ENCODE measurements around the gene MICALL2.
A peak's percentile ranks its signal among the peaks of the same experiment; 100 is the strongest.

MICALL2 gene

DNA sequence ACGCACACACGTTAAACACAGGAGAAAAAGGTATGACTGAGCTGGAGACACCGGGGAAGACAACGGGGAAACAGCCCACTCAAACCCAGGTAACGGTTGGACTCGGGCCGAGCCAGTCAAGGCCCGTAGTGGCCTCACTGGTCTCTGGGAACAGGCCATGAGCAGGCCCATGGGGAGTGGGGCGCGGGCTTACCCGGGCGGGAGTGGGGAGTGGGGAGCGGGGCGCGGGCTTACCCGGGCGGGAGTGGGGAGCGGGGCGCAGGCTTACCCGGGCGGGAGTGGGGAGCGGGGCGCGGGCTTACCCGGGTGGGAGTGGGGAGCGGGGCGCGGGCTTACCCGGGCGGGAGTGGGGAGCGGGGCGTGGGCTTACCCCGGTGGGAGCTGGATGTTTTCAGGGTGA, 33.4 kb upstream of the MICALL2 start:
- DNase-seq = no peak

DNA sequence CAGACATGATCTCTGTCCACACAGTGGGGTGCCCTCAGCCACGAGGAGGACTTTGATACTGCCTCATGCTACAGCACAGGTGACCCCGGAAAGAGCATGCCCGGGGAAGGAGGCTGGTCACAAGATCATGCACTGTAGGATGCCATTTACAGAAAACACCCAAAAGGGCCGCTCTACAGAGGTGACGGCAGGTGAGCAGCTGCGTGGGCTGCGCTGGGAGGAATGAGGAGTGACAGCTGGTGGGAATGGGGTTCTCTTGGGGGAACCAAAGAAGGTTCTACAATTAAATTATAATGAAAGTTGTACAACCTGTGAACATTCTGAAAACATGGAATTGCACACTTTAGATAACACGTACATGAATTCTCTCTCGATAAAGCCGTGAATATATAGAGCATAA, 33.0 kb upstream of the MICALL2 start:
- DNase-seq = no peak

DNA sequence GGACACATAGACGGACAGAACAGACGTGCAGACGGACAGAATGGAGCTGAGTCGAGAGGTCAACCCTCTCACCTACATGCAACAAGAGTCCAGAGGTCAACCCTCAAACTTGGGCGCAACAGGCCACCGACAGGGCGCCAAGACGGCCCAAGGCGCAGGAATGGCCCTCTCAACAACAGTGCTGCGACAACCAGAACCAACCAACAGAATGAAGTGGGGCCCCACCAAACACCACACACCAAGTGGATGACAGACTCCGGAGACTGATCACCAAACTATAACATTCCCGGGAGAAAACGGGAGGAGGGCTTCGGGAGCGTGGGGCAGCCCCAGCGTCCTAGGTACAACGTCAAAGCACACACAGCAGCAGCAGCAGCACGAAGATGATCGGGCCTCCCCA, 31.6 kb upstream of the MICALL2 start:
- DNase-seq = no peak

DNA sequence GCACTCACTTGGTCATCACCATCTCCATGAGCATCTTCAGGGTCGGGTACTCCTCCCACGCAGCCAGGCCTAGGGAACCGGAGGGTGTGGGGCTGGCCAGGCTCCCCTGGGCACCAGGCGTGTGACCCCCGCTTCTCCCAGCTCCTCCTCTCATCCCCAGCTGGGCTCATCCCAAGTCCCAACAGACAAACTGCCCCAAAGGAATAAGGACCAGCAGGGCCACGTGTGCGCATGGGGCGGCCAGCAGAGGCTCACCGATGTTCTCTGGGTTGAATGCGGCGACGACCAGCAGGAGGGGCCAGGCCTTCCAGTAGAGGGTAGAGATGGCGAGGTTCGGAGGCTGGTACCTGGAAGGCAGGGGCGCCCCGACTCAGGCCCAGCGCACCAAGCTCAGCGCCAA, 30.1 kb upstream of the MICALL2 start:
- no peak for DNase-seq

DNA sequence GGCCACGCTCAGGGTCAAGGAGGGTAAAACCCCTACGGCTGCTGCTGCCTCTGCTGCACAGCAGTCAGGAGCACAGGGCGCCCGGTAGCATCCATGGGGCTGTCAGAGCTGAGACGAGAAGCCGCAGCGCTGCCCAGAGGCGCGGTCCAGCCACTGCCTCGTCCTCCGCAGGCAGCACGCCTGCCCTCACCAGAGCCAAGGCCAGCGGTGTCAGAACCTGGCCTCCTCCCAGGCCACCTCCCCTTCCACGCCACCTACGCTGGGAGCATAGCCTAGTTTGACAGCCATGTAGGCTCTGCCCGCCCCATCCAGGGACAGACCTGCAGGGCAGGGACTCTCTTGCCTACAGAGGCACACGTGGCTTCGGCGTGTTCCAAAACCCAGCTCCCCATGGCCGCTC, 28.7 kb upstream of the MICALL2 start:
- DNase-seq = no peak

DNA sequence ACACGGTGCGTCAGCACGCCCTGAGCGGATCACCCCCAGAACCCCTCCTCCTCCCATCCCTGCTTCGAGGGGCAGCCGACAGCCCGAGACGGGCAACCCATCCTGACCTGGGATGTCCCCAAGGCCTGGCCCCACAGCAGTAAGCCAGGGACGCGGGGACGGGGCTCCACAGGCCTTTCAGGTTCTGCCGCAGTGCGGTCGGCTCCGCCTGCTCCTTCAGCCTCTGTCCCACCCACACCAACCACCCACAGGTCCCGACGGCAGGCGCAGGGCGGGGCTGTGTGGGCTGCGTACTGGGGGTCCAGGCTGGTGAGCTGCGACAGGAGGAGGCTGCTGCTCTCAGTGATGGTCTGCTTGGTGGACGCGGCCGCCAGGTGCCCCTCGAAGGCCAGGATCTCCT, 28.2 kb upstream of the MICALL2 start:
- DNase-seq = no peak

DNA sequence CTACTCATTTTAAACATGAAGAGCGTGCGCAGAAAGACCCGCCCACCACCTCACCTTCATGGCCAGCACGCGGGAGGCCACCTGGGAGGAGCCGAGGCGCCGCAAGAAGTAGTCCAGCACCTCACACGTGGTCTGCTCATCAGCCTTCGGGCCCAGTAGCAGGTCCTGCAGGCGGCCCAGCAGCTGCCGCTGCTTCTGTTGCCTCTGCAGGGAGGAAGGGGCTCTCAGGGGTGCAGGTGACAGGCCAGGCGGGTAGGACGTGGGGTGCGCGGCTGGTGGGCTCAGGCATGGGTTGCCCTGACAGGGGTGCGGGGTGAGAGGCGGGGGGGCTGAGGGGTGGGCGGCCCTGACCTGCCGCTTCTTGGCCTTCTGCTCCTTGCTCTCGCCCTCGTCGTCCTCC, 27.3 kb upstream of the MICALL2 start:
- no peak for DNase-seq

DNA sequence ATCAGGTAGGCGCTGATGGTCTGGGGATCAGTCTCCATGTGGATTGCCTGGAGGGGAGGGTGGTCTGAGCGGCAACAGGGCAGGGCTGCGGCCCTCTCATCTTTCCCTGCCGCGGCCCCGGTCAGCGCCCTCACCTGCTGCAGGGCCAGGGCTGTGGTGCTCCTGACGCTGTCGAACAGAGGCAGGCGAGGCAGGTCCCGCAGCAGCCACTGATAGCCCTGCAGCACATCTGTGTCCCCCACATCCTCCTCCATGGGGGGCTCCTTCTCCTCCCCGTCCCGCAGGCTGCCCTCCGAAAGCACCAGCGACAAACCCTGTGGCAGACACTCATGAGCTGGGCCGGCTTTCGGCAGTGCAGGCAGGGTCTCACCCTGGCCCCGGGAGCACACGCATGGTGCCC, 25.9 kb upstream of the MICALL2 start:
- DNase-seq = no peak

DNA sequence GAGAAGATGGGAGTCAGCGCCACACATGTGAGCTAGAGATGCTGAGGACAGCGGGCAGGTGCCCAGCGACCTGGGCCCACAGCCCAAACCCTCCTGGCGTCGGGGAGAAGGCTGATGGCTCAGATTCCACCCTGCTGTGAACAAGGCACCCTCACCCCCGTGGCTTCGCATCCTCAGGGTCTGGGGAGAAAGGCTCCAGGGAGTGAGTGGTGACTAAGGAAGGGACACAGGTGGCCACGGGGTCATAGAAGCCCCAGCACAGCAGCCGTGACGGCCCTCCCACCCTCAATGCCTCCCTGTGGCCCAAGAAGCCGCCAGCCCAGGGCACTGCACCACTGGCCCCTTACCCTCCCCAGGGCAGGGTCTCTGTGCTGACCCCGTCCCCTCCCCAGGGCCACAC, 25.3 kb upstream of the MICALL2 start:
- DNase-seq = no peak

DNA sequence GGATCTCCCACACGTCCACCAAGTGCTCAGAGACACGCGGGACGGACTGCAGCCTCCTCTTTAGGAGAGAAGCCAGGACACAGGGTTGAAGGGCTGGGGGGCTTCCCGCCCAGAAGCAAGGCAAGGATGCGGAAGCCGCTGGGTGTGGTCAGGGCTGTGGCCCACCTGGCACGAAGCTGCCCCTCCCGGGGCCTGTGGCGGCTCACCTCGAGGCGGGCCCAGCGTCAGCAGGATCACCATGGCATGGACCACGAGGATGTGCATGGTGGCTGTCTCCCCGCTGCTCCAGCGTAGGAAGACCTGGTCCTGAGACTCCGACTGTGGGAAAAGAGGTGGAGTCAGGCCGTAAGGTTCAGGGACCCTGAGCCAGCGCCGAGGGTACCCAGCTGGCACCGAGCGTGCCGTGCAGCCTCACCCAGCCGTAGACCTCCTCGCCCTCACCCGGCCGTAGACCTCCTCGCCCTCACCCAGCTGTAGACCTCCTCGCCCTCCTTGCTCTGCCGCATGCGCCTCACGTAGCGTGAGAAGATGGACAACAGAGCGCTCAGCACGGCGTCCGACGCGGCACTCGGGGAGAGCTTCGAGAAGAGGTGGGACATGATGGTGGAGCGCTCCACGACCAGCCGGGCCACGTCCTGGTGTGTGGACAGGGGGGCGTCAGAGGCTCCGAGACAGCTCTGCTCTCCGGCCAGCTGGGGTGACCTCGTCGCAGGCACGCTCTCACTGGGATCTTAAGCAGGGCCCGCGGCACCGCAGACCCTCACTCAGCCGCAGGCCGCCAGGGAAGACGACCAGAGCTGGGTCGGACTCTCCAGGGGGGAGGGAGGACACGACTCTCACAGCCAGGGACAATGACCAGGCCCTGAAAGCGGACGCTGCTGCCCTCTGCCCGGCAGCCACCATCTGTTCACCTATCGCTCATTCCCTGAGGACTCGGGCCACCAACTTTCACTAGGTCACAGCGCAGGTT, 24.6 kb upstream of the MICALL2 start:
- no peak for DNase-seq

DNA sequence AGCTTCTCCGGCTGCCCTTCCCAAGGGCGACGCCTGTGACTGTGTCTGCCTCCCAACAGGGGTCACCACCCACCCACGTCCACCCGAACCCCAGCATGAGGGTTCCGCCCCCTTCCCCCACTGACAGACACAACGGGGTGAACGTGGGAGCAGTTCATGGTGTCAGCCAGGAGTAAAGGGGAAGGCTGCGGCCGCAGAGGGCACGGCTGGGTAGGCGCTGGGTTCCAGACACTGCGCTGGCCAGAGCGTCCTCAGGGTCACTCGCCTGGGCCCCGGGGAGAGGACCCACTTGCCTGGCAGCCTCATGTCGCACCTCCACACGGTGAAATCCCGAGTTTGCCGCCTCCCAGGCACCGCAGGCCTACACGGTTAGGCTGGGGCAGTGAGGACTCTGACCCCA, 23.8 kb upstream of the MICALL2 start:
- no peak for DNase-seq

DNA sequence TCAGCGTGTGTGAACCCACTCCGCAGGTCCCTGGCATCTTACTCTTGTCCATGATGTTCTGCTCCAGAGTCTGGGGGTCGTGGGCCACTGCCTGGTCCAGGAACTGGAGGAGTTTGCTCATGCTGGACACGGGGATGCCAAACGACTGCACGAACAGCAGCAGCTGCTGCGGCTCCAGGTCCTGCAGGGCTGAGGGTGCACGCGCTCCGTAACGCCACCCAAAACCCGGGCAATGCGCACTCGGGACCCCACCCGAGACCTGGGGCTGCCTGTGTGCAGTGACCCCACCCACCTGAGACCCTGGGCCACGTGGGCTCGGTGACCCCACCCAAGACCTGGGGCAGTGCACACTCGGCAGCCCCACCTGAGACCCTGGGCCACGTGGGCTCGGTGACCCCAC, 22.0 kb upstream of the MICALL2 start:
- DNase-seq = no peak

DNA sequence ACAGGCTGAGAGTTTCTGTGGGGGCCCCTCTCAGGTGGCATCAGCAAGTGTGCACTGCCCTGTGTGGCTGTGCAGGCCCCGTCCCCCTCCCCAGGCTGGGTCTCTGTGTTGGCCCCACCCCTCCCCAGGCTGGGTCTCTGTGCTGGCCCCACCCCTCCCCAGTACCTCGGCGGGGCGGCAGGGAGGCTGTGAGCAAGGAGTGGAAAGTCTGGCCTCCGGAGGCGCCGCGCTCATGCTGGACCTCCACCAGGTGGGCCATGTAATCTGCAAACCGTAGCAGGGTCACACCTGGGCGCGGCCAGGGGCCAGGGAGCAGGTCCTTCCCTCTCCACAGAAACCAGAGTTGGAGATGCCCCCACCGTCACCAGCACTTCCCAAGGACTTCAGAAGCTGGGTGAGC, 21.4 kb upstream of the MICALL2 start:
- DNase-seq = no peak

DNA sequence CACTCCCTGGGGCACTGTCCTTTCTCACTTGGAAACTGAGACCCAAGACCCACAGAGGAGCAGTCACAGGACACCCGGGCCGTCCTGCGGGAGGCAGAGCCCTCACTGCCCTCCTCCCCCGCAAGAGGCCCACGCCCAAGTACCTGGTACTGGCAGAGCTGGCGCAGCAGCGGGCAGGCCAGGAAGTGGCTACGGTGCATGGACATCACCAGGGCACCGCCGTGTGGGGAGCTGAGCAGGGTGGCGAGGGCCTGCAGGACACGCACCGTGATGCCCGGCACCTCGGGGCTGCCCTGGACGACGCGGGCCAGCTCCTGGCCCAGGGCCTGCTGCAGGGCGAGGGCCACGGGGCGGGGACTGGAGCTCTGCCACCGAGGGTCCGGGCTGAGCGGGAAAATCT, 20.0 kb upstream of the MICALL2 start:
- no peak for DNase-seq

DNA sequence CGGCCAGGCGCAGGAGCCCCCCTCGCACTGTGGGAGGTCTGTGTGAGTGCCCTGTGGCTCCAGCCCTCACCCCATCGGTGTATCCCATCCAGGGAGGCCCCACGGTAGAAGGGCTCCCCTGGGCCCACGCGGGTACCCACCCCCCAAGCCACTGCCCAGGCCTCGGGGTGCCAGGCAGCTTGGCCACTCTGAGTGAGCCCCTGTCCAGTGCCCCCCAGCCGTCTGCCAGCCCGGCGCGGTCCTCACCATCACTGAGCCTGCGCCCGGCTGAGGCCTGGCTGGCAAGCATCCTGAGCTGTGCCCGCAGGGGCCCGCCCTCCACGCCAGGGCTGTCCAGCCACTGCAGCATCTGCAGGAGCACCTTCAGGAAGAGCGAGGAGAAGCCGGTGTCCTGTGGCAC, 19.2 kb upstream of the MICALL2 start:
- no peak for DNase-seq

DNA sequence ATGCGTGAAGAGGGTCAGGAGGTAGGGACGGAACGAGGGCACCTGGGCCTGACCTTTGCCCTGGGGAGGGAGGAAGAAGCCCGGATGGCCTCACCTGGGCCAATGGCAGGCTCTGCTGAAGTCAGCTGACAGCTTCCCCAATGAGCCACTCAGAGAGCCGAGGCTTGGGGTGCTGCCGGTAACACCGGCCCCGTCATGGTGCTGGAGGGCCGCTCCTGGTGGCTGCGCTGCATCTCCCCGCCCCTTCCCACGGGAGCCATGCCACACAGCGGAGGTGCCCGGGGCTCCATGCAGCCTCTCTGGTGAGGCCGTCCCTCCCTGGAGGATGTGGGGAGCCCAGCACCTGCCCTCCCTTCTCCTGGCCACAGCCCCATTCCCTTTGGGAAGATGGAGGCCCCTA, 17.6 kb upstream of the MICALL2 start:
- no peak for DNase-seq

DNA sequence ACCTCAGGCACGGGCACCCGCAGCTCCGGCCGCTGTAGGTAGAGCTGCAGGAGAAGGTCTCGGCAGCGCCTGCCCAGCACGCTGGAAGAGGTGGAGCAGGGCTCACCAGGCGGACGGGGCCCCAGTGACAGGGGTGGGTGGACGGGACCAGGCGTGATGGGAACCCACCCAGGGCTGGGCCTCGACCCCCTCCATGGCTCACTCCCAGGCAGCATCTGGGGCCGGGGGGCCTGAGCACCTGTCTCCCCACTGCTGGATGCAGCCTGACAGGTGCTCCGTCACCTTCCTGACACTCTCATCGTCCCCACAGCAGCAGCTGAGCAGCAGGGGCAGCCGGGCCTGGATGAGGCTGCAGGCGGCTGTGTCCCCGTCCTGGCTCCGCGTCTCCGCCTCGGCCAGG, 16.7 kb upstream of the MICALL2 start:
- no peak for DNase-seq

DNA sequence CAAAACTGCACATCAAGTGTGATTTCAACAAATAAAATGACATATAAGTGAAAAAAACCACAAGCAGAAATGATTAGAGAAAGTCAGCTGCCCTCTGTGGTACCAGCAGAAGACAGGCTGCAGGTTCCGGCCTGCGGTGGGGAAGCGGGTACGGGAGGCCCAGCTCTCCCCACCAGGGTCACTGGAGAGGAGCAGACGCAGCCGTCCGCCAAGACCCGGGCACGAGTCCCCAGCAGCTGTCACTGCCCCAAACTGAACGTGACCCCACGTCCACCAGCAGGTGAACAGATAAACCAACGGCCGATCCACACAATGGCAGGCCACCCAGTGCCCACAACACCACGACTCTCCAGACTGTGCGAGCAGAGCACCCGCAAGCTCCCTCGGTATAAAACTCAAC, 16.1 kb upstream of the MICALL2 start:
- no peak for DNase-seq

DNA sequence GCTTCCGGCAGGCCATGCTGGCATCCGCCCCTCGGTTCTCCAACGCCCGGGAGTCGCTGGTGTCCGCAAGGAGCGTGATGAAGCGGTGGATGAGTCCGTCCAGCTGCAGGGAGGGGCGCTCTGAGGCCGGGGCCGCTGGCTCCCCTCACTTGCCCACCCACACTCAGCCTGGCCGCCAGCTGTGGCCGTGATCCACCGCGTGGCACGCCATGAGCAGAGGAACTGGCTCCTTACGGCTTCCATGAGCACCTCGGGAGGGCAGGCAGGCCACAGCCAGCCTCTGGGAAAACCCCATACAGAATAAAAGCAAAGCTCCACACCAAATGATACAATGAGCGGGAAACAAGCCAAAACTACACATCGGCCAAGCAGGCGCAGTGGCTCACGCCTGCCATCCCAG, 15.5 kb upstream of the MICALL2 start:
- no peak for DNase-seq

DNA sequence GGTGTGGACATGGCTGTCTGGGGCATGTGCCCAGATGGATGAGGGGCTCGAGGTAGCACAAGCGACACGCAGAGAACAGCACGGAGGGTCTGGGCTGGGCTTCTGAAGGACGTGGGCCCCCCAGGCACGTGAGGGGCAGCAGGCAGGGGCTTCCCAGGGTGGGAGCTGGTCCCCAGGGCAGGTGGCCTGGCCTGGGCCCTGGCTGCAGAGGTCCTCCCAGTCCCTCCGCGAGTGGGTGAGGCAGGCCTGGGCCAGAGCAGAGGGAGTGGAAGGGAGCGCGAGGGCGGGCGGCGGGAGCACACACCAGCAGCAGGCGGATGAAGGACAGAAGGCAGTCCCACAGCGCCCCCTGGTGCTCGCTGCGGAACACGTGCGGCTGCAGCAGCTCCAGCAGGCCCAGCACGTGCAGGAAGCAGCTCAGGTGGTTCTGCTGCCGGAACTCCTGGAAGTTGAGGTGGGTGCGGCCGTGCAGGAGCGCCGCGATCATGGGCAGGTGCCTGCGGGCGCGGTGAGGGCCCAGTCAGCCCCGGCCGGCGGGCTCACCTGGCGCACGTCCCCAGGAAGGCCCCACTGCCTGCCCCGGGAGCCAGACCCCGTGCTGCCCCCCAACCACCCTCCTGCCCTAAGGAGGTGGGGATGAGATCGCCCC, 14.7 kb upstream of the MICALL2 start:
- peak; percentile 89 for DNase-seq

DNA sequence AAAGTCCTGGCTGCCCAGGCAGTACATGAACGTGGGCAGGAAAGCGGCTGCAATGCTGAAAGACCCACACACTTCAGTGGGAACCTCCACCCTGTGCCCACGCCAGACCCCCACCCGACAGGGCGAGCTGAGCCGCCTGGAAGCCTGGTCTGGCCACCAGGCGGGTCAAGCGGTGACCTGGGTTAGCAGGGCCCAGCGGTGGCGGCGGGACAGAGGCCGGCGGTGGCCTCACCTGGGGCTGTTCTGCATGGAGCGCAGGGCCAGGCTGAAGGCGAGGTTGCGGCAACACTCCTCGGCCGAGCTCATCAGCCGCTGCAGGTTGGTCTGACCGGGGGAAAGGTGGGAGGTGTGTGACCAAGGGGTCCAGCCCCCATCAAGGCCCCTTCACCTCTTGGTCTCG, 11.6 kb upstream of the MICALL2 start:
- no peak for DNase-seq

DNA sequence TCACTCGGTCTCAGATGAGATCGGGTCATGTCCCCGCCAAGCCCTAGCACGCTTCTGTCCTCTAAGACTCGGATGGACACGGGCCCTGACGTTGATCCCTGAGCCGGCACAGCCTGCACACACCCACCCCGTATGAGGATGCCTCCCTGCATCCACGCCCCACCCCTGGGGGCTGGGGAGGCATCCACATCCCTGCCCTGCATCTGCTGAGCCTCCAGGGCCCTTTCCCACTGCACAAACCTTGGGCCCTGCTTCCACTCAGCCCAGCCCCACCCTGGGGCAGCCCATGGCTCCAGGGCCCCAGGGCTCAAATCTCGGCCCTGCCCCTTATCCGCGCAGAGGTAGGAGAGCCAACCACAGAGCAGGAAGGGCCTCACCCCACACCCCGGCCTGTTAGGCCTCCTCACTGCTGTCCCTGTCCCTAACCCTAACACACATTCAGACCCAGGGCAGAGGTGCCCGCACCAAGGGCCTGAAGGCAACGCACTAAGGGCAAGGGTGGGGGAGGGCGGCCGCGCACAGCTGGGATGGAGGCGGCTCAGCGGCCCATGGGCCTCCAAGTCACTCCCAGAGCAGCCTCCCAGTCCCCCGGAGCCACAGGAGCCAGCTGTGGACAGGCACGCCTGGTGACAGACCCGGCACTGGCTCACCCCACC, 9.5 kb upstream of the MICALL2 start:
- no peak for DNase-seq

DNA sequence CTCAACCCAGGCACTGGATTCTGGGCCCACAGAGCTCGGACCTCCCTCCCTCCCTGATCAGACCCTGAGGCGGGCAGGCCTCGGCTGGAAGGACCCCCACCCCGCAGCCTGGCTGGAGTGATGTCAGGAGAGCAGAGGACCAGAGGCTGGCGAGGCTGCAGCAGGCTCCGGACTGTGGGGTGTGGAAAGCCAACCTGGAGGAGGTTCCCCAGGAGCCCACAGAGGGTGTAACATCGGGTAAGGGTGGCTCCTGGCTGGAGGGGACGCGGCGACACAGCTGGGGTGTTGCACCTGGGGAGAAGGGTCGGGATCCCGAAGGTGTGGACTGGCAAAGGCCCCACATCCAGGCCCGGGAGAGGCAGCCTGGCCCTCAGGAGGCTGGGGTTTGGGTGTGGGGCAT, 8.9 kb upstream of the MICALL2 start:
- no peak for DNase-seq

All from activated CD4-positive, alpha-beta T cell treated with anti-CD3 and anti-CD28 coated beads, Interleukin-2, amount 50 U/mL, for 1 hour (primary cell).